Ovary (tissue), 3 donors: Measurements from ENCODE around the gene SMOC2.
"Not testable (repeated sequence)": the region's sequence is repeated elsewhere in the genome, so short reads cannot be mapped to it uniquely, and the experiment has no call there.

ENCODE experiments used
- POLR2A ChIP-seq: fragments of 450-650 bp; IDR thresholded peaks from one replicate; pipeline ENCODE4 v1.6.1; 2017; ENCODE audit warnings: antibody characterized with exemption, mild to moderate bottlenecking, moderate library complexity
- TF ChIP-seq, protein P1 (sequence below), 3 donors: fragments of 450-650 bp in 2 of 3; fragments of 200-600 bp in 1 of 3; IDR thresholded peaks; one replicate each; pipeline versions ENCODE4 v1.5.1 to v1.8.0; 2016 to 2022; ENCODE audit warnings: antibody characterized with exemption in 3 of 3, mild to moderate bottlenecking in 1 of 3
- donor health status: DM: no; HTN: no; CAD: no.

DNA sequence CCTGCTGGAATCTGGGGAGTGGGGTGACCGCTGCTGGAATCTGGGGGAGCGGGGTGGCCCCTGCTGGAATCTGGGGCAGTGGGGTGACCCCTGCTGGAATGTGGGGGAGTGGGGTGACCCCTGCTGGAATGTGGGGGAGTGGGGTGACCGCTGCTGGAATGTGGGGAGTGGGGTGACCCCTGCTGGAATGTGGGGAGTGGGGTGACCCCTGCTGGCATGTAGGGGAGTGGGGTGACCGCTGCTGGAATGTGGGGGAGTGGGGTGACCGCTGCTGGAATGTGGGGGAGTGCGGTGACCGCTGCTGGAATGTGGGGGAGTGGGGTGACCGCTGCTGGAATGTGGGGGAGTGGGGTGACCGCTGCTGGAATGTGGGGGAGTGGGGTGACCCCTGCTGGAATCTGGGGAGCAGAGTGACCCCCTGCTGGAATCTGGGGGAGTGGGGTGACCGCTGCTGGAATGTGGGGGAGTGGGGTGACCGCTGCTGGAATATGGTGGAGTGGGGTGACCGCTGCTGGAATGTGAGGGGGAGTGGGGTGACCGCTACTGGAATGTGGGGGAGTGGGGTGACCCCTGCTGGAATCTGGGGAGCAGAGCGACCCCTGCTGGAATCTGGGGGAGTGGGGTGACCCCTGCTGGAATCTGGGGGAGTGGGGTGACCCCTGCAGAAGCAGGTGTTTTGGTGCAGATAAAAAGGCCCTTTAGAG is 97.4 kb downstream of the SMOC2 start:
- TF ChIP-seq, protein P1, sequence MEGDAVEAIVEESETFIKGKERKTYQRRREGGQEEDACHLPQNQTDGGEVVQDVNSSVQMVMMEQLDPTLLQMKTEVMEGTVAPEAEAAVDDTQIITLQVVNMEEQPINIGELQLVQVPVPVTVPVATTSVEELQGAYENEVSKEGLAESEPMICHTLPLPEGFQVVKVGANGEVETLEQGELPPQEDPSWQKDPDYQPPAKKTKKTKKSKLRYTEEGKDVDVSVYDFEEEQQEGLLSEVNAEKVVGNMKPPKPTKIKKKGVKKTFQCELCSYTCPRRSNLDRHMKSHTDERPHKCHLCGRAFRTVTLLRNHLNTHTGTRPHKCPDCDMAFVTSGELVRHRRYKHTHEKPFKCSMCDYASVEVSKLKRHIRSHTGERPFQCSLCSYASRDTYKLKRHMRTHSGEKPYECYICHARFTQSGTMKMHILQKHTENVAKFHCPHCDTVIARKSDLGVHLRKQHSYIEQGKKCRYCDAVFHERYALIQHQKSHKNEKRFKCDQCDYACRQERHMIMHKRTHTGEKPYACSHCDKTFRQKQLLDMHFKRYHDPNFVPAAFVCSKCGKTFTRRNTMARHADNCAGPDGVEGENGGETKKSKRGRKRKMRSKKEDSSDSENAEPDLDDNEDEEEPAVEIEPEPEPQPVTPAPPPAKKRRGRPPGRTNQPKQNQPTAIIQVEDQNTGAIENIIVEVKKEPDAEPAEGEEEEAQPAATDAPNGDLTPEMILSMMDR (IDR thresholded peaks at IDR 0.05) = not testable (repeated sequence)
- not testable (repeated sequence) for TF ChIP-seq POLR2A
